H9 (cell line): Measurements from ENCODE around the gene PFDN2. TPM values are rescaled to one million over a fixed set of nuclear protein-coding genes. Genes with fewer than 3 reads are reported as not detected.

Source experiments
- DNase-seq: peaks from one replicate; pipeline ENCODE4 v3.0.0-alpha.2; 2017
- H2AFZ ChIP-seq: one replicate; pipeline ENCODE4 v1.6.1; 2013; ENCODE audit warnings: mild to moderate bottlenecking, low read length, control low read depth, moderate library complexity
- H2AK5ac ChIP-seq: 2 replicates; pipeline ENCODE4 v1.6.1; 2013; ENCODE audit warnings: low read length, control low read depth, mixed read lengths; ENCODE audit not compliant: insufficient read length
- H2BK120ac ChIP-seq: one replicate; pipeline ENCODE4 v1.6.1; 2013; ENCODE audit warnings: low read depth, mild to moderate bottlenecking, low read length, control low read depth, inconsistent platforms; ENCODE audit not compliant: poor library complexity, severe bottlenecking
- H2BK12ac ChIP-seq: 2 replicates; pipeline ENCODE4 v1.6.1; 2013; ENCODE audit warnings: low read length, control low read depth, mixed read lengths, low read depth; ENCODE audit not compliant: insufficient read length
- H2BK15ac ChIP-seq: 2 replicates; pipeline ENCODE4 v1.6.1; 2013; ENCODE audit warnings: low read depth, low read length, control low read depth
- H2BK20ac ChIP-seq: one replicate; pipeline ENCODE4 v1.6.1; 2013; ENCODE audit warnings: low read depth, mild to moderate bottlenecking, low read length, control low read depth, inconsistent platforms; ENCODE audit not compliant: poor library complexity, severe bottlenecking
- H2BK5ac ChIP-seq: 2 replicates; pipeline ENCODE4 v1.6.1; 2013; ENCODE audit warnings: low read length, control low read depth, mixed read lengths; ENCODE audit not compliant: insufficient read length
- H3K14ac ChIP-seq: 2 replicates; pipeline ENCODE4 v1.6.1; 2013; ENCODE audit warnings: low read length, control low read depth; ENCODE audit not compliant: insufficient read depth
- H3K18ac ChIP-seq: 2 replicates; pipeline ENCODE4 v1.6.1; 2013; ENCODE audit warnings: low read depth, mild to moderate bottlenecking, mixed read lengths, low read length, control low read depth; ENCODE audit not compliant: insufficient read length
- H3K23ac ChIP-seq: 2 replicates; pipeline ENCODE4 v1.6.1; 2013; ENCODE audit warnings: low read length, control low read depth, mixed read lengths, low read depth; ENCODE audit not compliant: insufficient read length
- H3K23me2 ChIP-seq: 2 replicates; pipeline ENCODE4 v1.6.1; 2013; ENCODE audit warnings: low read depth, mild to moderate bottlenecking, mixed read lengths, low read length, control low read depth; ENCODE audit not compliant: insufficient read length, poor library complexity, severe bottlenecking
- H3K27ac ChIP-seq: 2 replicates; pipeline ENCODE4 v1.5.1; 2013; ENCODE audit warnings: low read length, control low read depth, mixed read lengths, low read depth; ENCODE audit not compliant: insufficient read length
- H3K27me3 ChIP-seq: 2 replicates; pipeline ENCODE4 v1.6.1; 2013; ENCODE audit warnings: low read length, control low read depth, inconsistent platforms; ENCODE audit not compliant: insufficient read depth
- H3K4ac ChIP-seq: 2 replicates; pipeline ENCODE4 v1.6.1; 2013; ENCODE audit warnings: low read depth, mild to moderate bottlenecking, control low read depth, inconsistent platforms, low read length, moderate library complexity
- H3K4me1 ChIP-seq: 2 replicates; pipeline ENCODE4 v1.6.1; 2013; ENCODE audit warnings: low read length, control low read depth, inconsistent platforms; ENCODE audit not compliant: insufficient read depth
- H3K4me2 ChIP-seq: 2 replicates; pipeline ENCODE4 v1.6.1; 2013; ENCODE audit warnings: low read length, control low read depth, mixed read lengths; ENCODE audit not compliant: insufficient read length, insufficient read depth
- H3K56ac ChIP-seq: 2 replicates; pipeline ENCODE4 v1.6.1; 2013; ENCODE audit warnings: low read depth, mild to moderate bottlenecking, mixed read lengths, low read length, control low read depth; ENCODE audit not compliant: insufficient read length
- H3K79me1 ChIP-seq: 2 replicates; pipeline ENCODE4 v1.6.1; 2013; ENCODE audit warnings: low read depth, mild to moderate bottlenecking, moderate library complexity, low read length, control low read depth, inconsistent platforms; ENCODE audit not compliant: insufficient read depth, poor library complexity, severe bottlenecking
- H3K79me2 ChIP-seq: 2 replicates; pipeline ENCODE4 v1.6.1; 2013; ENCODE audit warnings: low read length, control low read depth, inconsistent platforms; ENCODE audit not compliant: insufficient read depth
- H3K9ac ChIP-seq: 2 replicates; pipeline ENCODE4 v1.6.1; 2013; ENCODE audit warnings: low read length, control low read depth, mixed read lengths; ENCODE audit not compliant: insufficient read length; ENCODE audit errors: extremely low read depth
- H3K9me3 ChIP-seq: one replicate; pipeline ENCODE4 v1.6.1; 2013; ENCODE audit warnings: low read depth, low read length, inconsistent platforms; ENCODE audit not compliant: control insufficient read depth
- H3T11ph ChIP-seq: one replicate; pipeline ENCODE4 v1.6.1; 2013; ENCODE audit warnings: mild to moderate bottlenecking, low read length, control low read depth, inconsistent platforms
- H4K20me1 ChIP-seq: one replicate; pipeline ENCODE4 v1.6.1; 2013; ENCODE audit not compliant: control insufficient read depth, insufficient read length, insufficient read depth
- H4K5ac ChIP-seq: 2 replicates; pipeline ENCODE4 v1.6.1; 2013; ENCODE audit warnings: low read depth, mild to moderate bottlenecking, mixed read lengths, low read length, control low read depth; ENCODE audit not compliant: insufficient read length
- H4K8ac ChIP-seq: replicated peaks from 2 replicates; pipeline ENCODE4 v1.6.1; 2013; ENCODE audit warnings: low read length, control low read depth, mixed read lengths, low read depth; ENCODE audit not compliant: insufficient read length
- H4K91ac ChIP-seq: 2 replicates; pipeline ENCODE4 v1.6.1; 2013; ENCODE audit warnings: low read depth, mild to moderate bottlenecking, moderate library complexity, mixed read lengths, low read length, control low read depth; ENCODE audit not compliant: insufficient read length
- H3K27ac Mint-ChIP-seq, 3 experiments: 2 replicates in 2 of 3; 3 replicates in 1 of 3; pipeline ENCODE4 v1.8.0; 2020 to 2021; ENCODE audit warnings: mixed read lengths in 3 of 3, mild to moderate bottlenecking in 1 of 3, moderate library complexity in 1 of 3
- H3K27me3 Mint-ChIP-seq: 2 replicates; pipeline ENCODE4 v1.8.0; 2021; ENCODE audit warnings: low read depth, mild to moderate bottlenecking, moderate library complexity, mixed read lengths
- H3K36me3 Mint-ChIP-seq, 3 experiments: 2 replicates in 2 of 3; 3 replicates in 1 of 3; pipeline ENCODE4 v1.8.0; 2020 to 2021; ENCODE audit warnings: low read depth in 3 of 3, mixed read lengths in 3 of 3; ENCODE audit not compliant: insufficient read depth in 1 of 3
- H3K4me1 Mint-ChIP-seq, 2 experiments: 2 replicates each; pipeline ENCODE4 v1.8.0; 2020; ENCODE audit warnings: mixed read lengths in 2 of 2
- H3K4me3 Mint-ChIP-seq, 2 experiments: 2 replicates in 1 of 2; 3 replicates in 1 of 2; pipeline ENCODE4 v1.8.0; 2020 to 2021; ENCODE audit warnings: mild to moderate bottlenecking in 2 of 2, mixed read lengths in 2 of 2, moderate library complexity in 1 of 2
- H3K9me3 Mint-ChIP-seq, 2 experiments: 2 replicates in 1 of 2; 3 replicates in 1 of 2; pipeline ENCODE4 v1.8.0; 2020; ENCODE audit warnings: mild to moderate bottlenecking in 2 of 2, mixed read lengths in 2 of 2, moderate library complexity in 1 of 2
- CTCF ChIP-seq: fragments of 200-600 bp; sonication (generic); conservative IDR thresholded peaks from 3 replicates; pipeline ENCODE4 v1.8.0; 2021; ENCODE audit warnings: antibody characterized with exemption, mild to moderate bottlenecking
- WGBS: extraction: QIAGEN DNeasy Blood & Tissue Kit; methylation state at CpG from one replicate; pipeline ENCODE4 v1.1.7; 2013; ENCODE audit warnings: missing lambda C conversion rate, low lambda C conversion rate, mixed read lengths; ENCODE audit not compliant: insufficient read length; ENCODE audit errors: extremely low coverage; 5-methylcytosine and 5-hydroxymethylcytosine counted together
- total RNA-seq: library from RNA; stranded (reverse); gene quantifications from 2 replicates; pipeline ENCODE4 v1.2.1, GENCODE V29; 2021

The PFDN2 gene
- total RNA-seq, 1 experiment from 2014 or later, result 71.8 TPM

- Histone ChIP-seq H3K9me3 (no peaks in the 10 kb centered on the region), H3K56ac (no peak overlapping the region), H2AK5ac (no peak overlapping the region), H4K20me1 (no peaks in the 10 kb centered on the region), H4K8ac (no peak overlapping the region), H2BK15ac (no peak overlapping the region), H3K79me1 (no peaks in the 10 kb centered on the region), H3K23ac (no peak overlapping the region), H3K79me2 (peaks cover 2% of the 10 kb centered on the region; the same call in 1 of the 2 replicates), H3K23me2 (peaks cover 9% of the 10 kb centered on the region), H2BK5ac (no peak overlapping the region), H3K4ac (no peak overlapping the region), H2AFZ (no peak overlapping the region), H4K91ac (no peak overlapping the region), H3K4me2 (no peak overlapping the region), H2BK120ac (no peak overlapping the region), H3K14ac (no peak overlapping the region), H3K9ac (no peak overlapping the region), H2BK12ac (no peak overlapping the region), H3K18ac (no peak overlapping the region), H3K4me1 (peaks cover 5% of the 10 kb centered on the region; the same call in 1 of the 2 replicates), H3K27ac (no peak overlapping the region), H3T11ph (no peak overlapping the region), H3K27me3 (no peaks in the 10 kb centered on the region), H2BK20ac (no peak overlapping the region), H4K5ac (no peak overlapping the region)
- Mint-ChIP-seq H3K4me1 (peaks cover 15 to 21% of the 10 kb centered on the region in 2 experiments), H3K4me3 (no peak overlapping the region), H3K27ac (no peak overlapping the region), H3K9me3 (no peaks in the 10 kb centered on the region), H3K36me3 (peaks cover 38 to 71% (median 66%) of the 10 kb centered on the region in 3 experiments; a peak in 6 of 7 replicates), H3K27me3 (no peaks in the 10 kb centered on the region)
- TF ChIP-seq CTCF, result no peak
- no peak for DNase-seq
- WGBS, result no CpG with 5 or more reads among the region's 4 CpGs
These were observed 4.0 kb upstream of the PFDN2 start for GRCh38 chr1:161121834-161122233.
